Measurements from ENCODE around the gene ASCL5.

DNA sequence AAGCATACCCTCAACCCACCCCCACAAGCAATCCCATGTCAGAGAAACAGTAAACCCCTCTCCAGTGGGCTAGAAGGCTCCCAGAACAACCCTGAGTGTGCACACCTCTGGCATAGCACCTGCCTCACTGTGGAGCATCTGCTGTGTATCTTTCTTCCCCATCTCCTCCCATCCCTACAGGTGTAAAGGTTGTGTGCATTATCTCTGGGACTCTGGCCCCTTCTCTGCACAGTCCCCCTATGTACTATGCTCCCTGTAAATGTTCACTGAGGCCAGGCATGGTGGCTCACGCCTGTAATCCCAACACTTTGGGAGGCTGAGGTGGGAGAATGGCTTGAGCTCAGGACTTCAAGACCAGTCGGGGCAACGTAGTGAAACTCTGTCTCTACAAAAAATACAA lies 14.1 kb downstream of the ASCL5 start:
- TF ChIP-seq, protein P1, sequence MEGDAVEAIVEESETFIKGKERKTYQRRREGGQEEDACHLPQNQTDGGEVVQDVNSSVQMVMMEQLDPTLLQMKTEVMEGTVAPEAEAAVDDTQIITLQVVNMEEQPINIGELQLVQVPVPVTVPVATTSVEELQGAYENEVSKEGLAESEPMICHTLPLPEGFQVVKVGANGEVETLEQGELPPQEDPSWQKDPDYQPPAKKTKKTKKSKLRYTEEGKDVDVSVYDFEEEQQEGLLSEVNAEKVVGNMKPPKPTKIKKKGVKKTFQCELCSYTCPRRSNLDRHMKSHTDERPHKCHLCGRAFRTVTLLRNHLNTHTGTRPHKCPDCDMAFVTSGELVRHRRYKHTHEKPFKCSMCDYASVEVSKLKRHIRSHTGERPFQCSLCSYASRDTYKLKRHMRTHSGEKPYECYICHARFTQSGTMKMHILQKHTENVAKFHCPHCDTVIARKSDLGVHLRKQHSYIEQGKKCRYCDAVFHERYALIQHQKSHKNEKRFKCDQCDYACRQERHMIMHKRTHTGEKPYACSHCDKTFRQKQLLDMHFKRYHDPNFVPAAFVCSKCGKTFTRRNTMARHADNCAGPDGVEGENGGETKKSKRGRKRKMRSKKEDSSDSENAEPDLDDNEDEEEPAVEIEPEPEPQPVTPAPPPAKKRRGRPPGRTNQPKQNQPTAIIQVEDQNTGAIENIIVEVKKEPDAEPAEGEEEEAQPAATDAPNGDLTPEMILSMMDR (conservative IDR thresholded peaks at IDR 0.05 in 1 of 2, IDR thresholded peaks at IDR 0.05 in 1 of 2; ENCODE audit: extremely low read depth in 1 of 2, insufficient read depth in 1 of 2, low read depth in 1 of 2, low read length in 2 of 2) = no peak
- no peak for TF ChIP-seq EZH2 (IDR thresholded peaks at IDR 0.05; ENCODE audit: borderline replicate concordance, low read length)

All from mammary epithelial cell (primary cell).